ENCODE results near the gene DRG1. TPM values are rescaled to one million over a fixed set of nuclear protein-coding genes. Genes with fewer than 3 reads are reported as not detected.

The DRG1 gene
- polyA plus RNA-seq, 1 donor from 2014 or later: 90.2 TPM

DNA sequence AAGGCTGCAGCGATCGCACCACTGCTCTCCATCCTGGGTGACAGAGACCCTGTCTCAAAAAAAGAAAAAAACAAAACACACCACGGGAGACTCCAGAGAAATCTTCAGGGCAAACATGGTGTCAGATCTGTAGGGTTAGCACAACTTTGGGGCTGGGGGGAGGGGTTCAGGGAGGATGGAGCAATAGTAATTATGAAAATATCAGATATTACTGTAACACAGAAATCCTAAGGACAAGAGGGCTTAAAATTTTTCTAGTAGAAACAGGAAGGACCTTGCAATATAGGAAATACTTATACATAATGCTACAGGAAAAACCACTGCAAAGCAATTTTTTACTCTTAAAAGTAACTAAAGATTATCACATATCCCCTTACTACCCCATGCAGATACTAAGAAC lies 76.4 kb downstream of the DRG1 start:
- H4K20me1 ChIP-seq (ENCODE audit: insufficient read depth): no peaks in the 10 kb centered on the region
- no peaks in the 10 kb centered on the region for H3F3A ChIP-seq (ENCODE audit: insufficient read depth, low read length, poor library complexity, severe bottlenecking)
- H3K27ac ChIP-seq (ENCODE audit: low read length): no peak overlapping the region
- H3K27me3 ChIP-seq (ENCODE audit: insufficient read depth, low read depth, low read length): no peaks in the 10 kb centered on the region
- peaks cover 23% of the 10 kb centered on the region for H3K79me2 ChIP-seq (replicated peaks; ENCODE audit: insufficient read depth, low read length)
- H3K4me2 ChIP-seq (ENCODE audit: low read length): no peak overlapping the region
- no peaks in the 10 kb centered on the region for H3K36me3 ChIP-seq (ENCODE audit: insufficient read depth, low read length)
- no peaks in the 10 kb centered on the region for H3K9me2 ChIP-seq (ENCODE audit: insufficient read depth, low read length)
- H3K9me3 ChIP-seq (ENCODE audit: low read length): no peaks in the 10 kb centered on the region
- no peak overlapping the region for H2AFZ ChIP-seq (ENCODE audit: low read depth, low read length)
- H3K9ac ChIP-seq (ENCODE audit: low read length): no peak overlapping the region
- H3K4me3 ChIP-seq (ENCODE audit: low read length): no peak overlapping the region
- TF ChIP-seq, protein P1, sequence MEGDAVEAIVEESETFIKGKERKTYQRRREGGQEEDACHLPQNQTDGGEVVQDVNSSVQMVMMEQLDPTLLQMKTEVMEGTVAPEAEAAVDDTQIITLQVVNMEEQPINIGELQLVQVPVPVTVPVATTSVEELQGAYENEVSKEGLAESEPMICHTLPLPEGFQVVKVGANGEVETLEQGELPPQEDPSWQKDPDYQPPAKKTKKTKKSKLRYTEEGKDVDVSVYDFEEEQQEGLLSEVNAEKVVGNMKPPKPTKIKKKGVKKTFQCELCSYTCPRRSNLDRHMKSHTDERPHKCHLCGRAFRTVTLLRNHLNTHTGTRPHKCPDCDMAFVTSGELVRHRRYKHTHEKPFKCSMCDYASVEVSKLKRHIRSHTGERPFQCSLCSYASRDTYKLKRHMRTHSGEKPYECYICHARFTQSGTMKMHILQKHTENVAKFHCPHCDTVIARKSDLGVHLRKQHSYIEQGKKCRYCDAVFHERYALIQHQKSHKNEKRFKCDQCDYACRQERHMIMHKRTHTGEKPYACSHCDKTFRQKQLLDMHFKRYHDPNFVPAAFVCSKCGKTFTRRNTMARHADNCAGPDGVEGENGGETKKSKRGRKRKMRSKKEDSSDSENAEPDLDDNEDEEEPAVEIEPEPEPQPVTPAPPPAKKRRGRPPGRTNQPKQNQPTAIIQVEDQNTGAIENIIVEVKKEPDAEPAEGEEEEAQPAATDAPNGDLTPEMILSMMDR (IDR thresholded peaks at IDR 0.05; ENCODE audit: poor library complexity, severe bottlenecking): no peak

DNA sequence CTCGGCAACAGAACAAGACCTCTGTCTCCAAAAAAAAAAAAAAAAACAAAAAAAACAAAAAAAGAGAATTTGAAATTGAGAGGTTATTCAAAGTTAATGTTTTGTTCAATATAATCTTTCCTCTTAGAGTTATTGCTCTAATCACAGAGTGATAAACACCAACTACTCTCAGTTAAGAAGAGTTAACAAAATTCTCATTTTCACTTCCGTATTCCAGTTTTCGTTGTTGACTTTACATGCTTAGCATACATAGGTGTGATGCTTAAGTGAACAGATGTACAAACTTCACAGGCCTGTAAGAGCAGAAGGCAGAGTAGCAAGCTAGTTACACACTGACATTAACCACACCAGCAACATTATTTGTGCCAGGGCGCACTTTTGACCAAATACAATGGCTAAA lies 77.9 kb downstream of the DRG1 start:
- H3K4me2 ChIP-seq (ENCODE audit: low read length): no peak overlapping the region
- H3K79me2 ChIP-seq (replicated peaks; ENCODE audit: insufficient read depth, low read length): peaks cover 26% of the 10 kb centered on the region
- H3K4me3 ChIP-seq (ENCODE audit: low read length): no peak overlapping the region
- H3K9ac ChIP-seq (ENCODE audit: low read length): no peak overlapping the region
- no peak for TF ChIP-seq EZH2 (IDR thresholded peaks at IDR 0.05; ENCODE audit: borderline replicate concordance, insufficient read depth, low read length, poor library complexity, severe bottlenecking)
- TF ChIP-seq, protein P2, sequence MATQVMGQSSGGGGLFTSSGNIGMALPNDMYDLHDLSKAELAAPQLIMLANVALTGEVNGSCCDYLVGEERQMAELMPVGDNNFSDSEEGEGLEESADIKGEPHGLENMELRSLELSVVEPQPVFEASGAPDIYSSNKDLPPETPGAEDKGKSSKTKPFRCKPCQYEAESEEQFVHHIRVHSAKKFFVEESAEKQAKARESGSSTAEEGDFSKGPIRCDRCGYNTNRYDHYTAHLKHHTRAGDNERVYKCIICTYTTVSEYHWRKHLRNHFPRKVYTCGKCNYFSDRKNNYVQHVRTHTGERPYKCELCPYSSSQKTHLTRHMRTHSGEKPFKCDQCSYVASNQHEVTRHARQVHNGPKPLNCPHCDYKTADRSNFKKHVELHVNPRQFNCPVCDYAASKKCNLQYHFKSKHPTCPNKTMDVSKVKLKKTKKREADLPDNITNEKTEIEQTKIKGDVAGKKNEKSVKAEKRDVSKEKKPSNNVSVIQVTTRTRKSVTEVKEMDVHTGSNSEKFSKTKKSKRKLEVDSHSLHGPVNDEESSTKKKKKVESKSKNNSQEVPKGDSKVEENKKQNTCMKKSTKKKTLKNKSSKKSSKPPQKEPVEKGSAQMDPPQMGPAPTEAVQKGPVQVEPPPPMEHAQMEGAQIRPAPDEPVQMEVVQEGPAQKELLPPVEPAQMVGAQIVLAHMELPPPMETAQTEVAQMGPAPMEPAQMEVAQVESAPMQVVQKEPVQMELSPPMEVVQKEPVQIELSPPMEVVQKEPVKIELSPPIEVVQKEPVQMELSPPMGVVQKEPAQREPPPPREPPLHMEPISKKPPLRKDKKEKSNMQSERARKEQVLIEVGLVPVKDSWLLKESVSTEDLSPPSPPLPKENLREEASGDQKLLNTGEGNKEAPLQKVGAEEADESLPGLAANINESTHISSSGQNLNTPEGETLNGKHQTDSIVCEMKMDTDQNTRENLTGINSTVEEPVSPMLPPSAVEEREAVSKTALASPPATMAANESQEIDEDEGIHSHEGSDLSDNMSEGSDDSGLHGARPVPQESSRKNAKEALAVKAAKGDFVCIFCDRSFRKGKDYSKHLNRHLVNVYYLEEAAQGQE (IDR thresholded peaks at IDR 0.05; ENCODE audit: borderline replicate concordance): no peak
- no peak for TF ChIP-seq POLR2AphosphoS5 (IDR thresholded peaks at IDR 0.05)
- TF ChIP-seq MXI1 (conservative IDR thresholded peaks at IDR 0.05; ENCODE audit: poor library complexity, severe bottlenecking): no peak
- TF ChIP-seq EP300 (conservative IDR thresholded peaks at IDR 0.05; ENCODE audit: poor library complexity, severe bottlenecking): no peak
- TF ChIP-seq, protein P1 (IDR thresholded peaks at IDR 0.05; ENCODE audit: poor library complexity, severe bottlenecking): no peak
- TF ChIP-seq RAD21 (conservative IDR thresholded peaks at IDR 0.05): no peak
- no peak for TF ChIP-seq TAF1 (IDR thresholded peaks at IDR 0.05; ENCODE audit: low read depth)
- H3K9me2 ChIP-seq (ENCODE audit: insufficient read depth, low read length): no peaks in the 10 kb centered on the region
- H4K20me1 ChIP-seq (ENCODE audit: insufficient read depth): no peaks in the 10 kb centered on the region
- H3K27me3 ChIP-seq (ENCODE audit: insufficient read depth, low read depth, low read length): no peaks in the 10 kb centered on the region
- no peak overlapping the region for H3K27ac ChIP-seq (ENCODE audit: low read length)
- no peaks in the 10 kb centered on the region for H3F3A ChIP-seq (ENCODE audit: insufficient read depth, low read length, poor library complexity, severe bottlenecking)
- peaks cover 7% of the 10 kb centered on the region for H3K36me3 ChIP-seq (ENCODE audit: insufficient read depth, low read length)
- H2AFZ ChIP-seq (ENCODE audit: low read depth, low read length): no peak overlapping the region
- no peaks in the 10 kb centered on the region for H3K9me3 ChIP-seq (ENCODE audit: low read length)
